Measurements from ENCODE around the gene RNF180. TPM values are rescaled to one million over a fixed set of nuclear protein-coding genes. Genes with fewer than 3 reads are reported as not detected.

Gene RNF180
- total and polyA plus RNA-seq, 2 donors (not counting 3 experiments of a cell fraction or from before 2014, with no cell fraction given), result 0.62 to 5.6 TPM

DNA sequence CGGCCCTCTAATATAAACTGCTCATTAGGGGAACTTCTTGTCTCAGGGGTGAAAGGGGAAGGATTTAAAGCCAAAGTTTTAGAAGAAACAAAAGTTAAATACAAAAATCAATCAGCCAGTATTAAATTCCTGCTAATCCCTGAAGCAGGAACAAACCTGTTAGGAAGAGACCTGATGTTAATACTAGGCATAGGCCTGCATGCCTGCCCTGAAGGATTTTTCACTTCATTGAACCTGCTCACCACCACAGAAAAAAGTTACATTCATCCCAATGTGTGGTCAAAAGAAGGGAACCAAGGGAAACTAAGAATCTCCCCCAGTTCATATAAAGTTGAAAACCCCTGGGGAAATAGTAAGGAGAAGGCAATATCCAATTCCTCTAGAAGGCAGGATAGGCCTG, 9.4 kb upstream of the RNF180 start:
- Histone ChIP-seq H3K4me1 (ENCODE audit: control insufficient read depth, extremely low read depth, insufficient read depth, low read length) (no peaks in the 10 kb centered on the region), H3K9ac (replicated peaks; ENCODE audit: extremely low read depth, insufficient read depth, low read length) (no peak overlapping the region), H3K4me3 (replicated peaks in 1 of 3; ENCODE audit: insufficient read depth in 1 of 3, low read depth in 1 of 3, low read length in 3 of 3) (no peak overlapping the region), H3K9me1 (replicated peaks; ENCODE audit: control insufficient read depth, extremely low read depth, insufficient read depth, low read length) (no peaks in the 10 kb centered on the region), H3K4me2 (ENCODE audit: insufficient read depth, low read length) (no peak overlapping the region), H3K9me3 (replicated peaks; ENCODE audit: control insufficient read depth, insufficient read depth, low read length) (no peaks in the 10 kb centered on the region), H4K20me1 (replicated peaks; ENCODE audit: control insufficient read depth, extremely low read depth, insufficient read depth, low read length) (no peaks in the 10 kb centered on the region), H3K79me2 (ENCODE audit: control insufficient read depth, insufficient read depth, low read length) (no peaks in the 10 kb centered on the region), H3K27me3 (ENCODE audit: control insufficient read depth in 2 of 2, insufficient read depth in 2 of 2, low read length in 2 of 2) (peaks cover 5 to 9% of the 10 kb centered on the region in 2 experiments), H2AFZ (ENCODE audit: low read depth, low read length) (no peak overlapping the region), H3K36me3 (ENCODE audit: control insufficient read depth in 2 of 2, extremely low read depth in 1 of 2, insufficient read depth in 2 of 2, low read length in 2 of 2) (no peaks in the 10 kb centered on the region), H3K27ac (ENCODE audit: insufficient read depth, low read depth, low read length) (no peak overlapping the region)
- dilution Hi-C loops (cut with MboI; ENCODE audit: extremely low pct_ligation_motif_present, low sequenced_read_pairs) (no loop called here), intact Hi-C loops (cut with micrococcal nuclease) (no loop called here)
- DNase-seq (ENCODE audit: low read depth, low spot score) (no peak), FAIRE-seq (no peak)
- CTCF ChIA-PET, result interaction anchor here (1.4 kb wide), 1 partner anchor 8 kb away, joined by 7 read pairs; no protein-coding TSS in a partner anchor
- no TSS peak for BruUV-seq (replicated peaks)
- TF ChIP-seq, protein P1, sequence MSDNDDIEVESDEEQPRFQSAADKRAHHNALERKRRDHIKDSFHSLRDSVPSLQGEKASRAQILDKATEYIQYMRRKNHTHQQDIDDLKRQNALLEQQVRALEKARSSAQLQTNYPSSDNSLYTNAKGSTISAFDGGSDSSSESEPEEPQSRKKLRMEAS (IDR thresholded peaks at IDR 0.05; ENCODE audit: insufficient read depth, insufficient read length), result no peak
- TF ChIP-seq POLR2A (IDR thresholded peaks at IDR 0.05; ENCODE audit: low read depth, low read length) (no peak), EZH2 (IDR thresholded peaks at IDR 0.05; ENCODE audit: borderline replicate concordance, low read depth, low read length, severe bottlenecking) (no peak), MYC (IDR thresholded peaks at IDR 0.05; ENCODE audit: low read depth, low read length) (no peak), GATA2 (IDR thresholded peaks at IDR 0.05; ENCODE audit: insufficient read depth, insufficient read length, low read depth, low read length) (no peak), JUN (IDR thresholded peaks at IDR 0.05; ENCODE audit: borderline replicate concordance, insufficient read depth, insufficient read length, low read depth) (no peak), FOS (IDR thresholded peaks at IDR 0.05; ENCODE audit: borderline replicate concordance, insufficient read depth, low read length) (no peak)
- TF ChIP-seq, protein P2, sequence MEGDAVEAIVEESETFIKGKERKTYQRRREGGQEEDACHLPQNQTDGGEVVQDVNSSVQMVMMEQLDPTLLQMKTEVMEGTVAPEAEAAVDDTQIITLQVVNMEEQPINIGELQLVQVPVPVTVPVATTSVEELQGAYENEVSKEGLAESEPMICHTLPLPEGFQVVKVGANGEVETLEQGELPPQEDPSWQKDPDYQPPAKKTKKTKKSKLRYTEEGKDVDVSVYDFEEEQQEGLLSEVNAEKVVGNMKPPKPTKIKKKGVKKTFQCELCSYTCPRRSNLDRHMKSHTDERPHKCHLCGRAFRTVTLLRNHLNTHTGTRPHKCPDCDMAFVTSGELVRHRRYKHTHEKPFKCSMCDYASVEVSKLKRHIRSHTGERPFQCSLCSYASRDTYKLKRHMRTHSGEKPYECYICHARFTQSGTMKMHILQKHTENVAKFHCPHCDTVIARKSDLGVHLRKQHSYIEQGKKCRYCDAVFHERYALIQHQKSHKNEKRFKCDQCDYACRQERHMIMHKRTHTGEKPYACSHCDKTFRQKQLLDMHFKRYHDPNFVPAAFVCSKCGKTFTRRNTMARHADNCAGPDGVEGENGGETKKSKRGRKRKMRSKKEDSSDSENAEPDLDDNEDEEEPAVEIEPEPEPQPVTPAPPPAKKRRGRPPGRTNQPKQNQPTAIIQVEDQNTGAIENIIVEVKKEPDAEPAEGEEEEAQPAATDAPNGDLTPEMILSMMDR (IDR thresholded peaks at IDR 0.05; ENCODE audit: extremely low read depth in 1 of 2, insufficient read depth in 1 of 2, low read depth in 1 of 2, low read length in 2 of 2), result no peak
- POLR2A ChIA-PET, result no interaction called here

Measured in endothelial cell of umbilical vein (primary cell).